GM19452 (cell line): ENCODE data around the gene CHRNA7.
"Not testable (repeated sequence)": the region's sequence is repeated elsewhere in the genome, so short reads cannot be mapped to it uniquely, and the experiment has no call there.

Experiments used
- ATAC-seq: cut with Tn5 transposase; IDR thresholded peaks from one replicate; pipeline ENCODE4 v1.9.1; 2021; ENCODE audit not compliant: unreplicated experiment

The CHRNA7 gene

GRCh38 chr15:32119694-32120330, 89.5 kb downstream of the CHRNA7 start:
- ATAC-seq: no peak

GRCh38 chr15:32120577-32121383, 90.5 kb downstream of the CHRNA7 start:
- ATAC-seq: no peak

GRCh38 chr15:32121384-32121695, 91.0 kb downstream of the CHRNA7 start:
- ATAC-seq: no peak

- no peak for ATAC-seq
Measured at GRCh38 chr15:32122013-32122412, 91.7 kb downstream of the CHRNA7 start.

GRCh38 chr15:32123473-32123872, 93.2 kb downstream of the CHRNA7 start:
- ATAC-seq: no peak

- no peak for ATAC-seq
Measured at GRCh38 chr15:32124726-32125125, 94.4 kb downstream of the CHRNA7 start.

- no peak for ATAC-seq
Measured at GRCh38 chr15:32125595-32125994, 95.3 kb downstream of the CHRNA7 start.

GRCh38 chr15:32129815-32130214, 99.5 kb downstream of the CHRNA7 start:
- ATAC-seq: no peak

- ATAC-seq: no peak
Measured at GRCh38 chr15:32130823-32131222, 100.5 kb downstream of the CHRNA7 start.

GRCh38 chr15:32131803-32132202, 101.5 kb downstream of the CHRNA7 start:
- ATAC-seq: no peak

- no peak for ATAC-seq
Measured at GRCh38 chr15:32132859-32133258, 102.5 kb downstream of the CHRNA7 start.

GRCh38 chr15:32134842-32135241, 104.5 kb downstream of the CHRNA7 start:
- no peak for ATAC-seq

- no peak for ATAC-seq
Measured at GRCh38 chr15:32135335-32135734, 105.0 kb downstream of the CHRNA7 start.

- not testable (repeated sequence) for ATAC-seq
Measured at GRCh38 chr15:32145512-32145911, 115.2 kb downstream of the CHRNA7 start.

- no peak for ATAC-seq
Measured at GRCh38 chr15:32148833-32149555, 118.7 kb downstream of the CHRNA7 start.

GRCh38 chr15:32152574-32152973, 122.3 kb downstream of the CHRNA7 start:
- ATAC-seq: no peak

GRCh38 chr15:32153868-32154623, 123.7 kb downstream of the CHRNA7 start:
- not testable (repeated sequence) for ATAC-seq

GRCh38 chr15:32162143-32162542, 131.8 kb downstream of the CHRNA7 start:
- ATAC-seq: not testable (repeated sequence)

- ATAC-seq: not testable (repeated sequence)
Measured at GRCh38 chr15:32164065-32164464, 133.8 kb downstream of the CHRNA7 start.

- not testable (repeated sequence) for ATAC-seq
Measured at GRCh38 chr15:32164747-32165146, 134.4 kb downstream of the CHRNA7 start.

- ATAC-seq: not testable (repeated sequence)
Measured at GRCh38 chr15:32165775-32166174, 135.5 kb downstream of the CHRNA7 start.
